HPDE6-E6E7 (cell line): ENCODE measurements around the gene ANO10.
"Not testable (repeated sequence)": the region's sequence is repeated elsewhere in the genome, so short reads cannot be mapped to it uniquely, and the experiment has no call there.

Experiments used
- DNase-seq: peaks from one replicate; pipeline ENCODE4 v3.0.0; 2011; ENCODE audit warnings: missing footprints; ENCODE audit errors: extremely low spot score

ANO10 gene

DNA sequence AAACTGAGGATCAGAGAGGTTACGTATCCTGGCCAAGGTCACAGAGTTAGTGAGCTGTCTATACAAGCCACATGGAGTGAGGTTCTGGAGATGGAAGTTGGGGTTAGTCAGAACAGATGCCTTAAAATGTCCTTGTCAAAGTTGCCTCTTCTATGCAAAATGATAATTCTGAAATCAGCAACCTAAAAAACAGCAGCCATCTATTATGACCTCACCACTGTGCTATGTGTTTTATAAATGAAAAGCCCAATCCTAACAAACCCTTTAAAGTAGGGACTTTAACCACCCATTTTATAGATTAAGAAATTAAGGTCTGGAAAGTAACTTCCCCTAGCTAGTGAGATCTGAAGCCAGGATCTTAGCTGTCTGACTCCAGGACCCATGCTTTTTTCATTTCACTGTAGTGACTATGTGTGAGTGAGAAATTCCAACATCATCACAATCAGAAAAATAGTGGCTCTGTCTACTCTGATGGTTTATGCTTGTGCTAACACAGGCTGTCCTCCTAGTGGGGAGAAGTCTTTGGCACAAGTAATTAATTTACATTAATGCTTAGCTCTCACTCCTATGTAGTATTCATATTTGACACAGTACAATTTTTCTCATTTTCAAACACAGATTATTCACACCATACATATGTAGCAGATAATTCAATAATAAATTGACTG lies 143.6 kb downstream of the ANO10 start:
- DNase-seq: no peak

- DNase-seq: no peak
Observed at GRCh38 chr3:43477600-43477999, 144.2 kb downstream of the ANO10 start.

GRCh38 chr3:43473737-43474136 lies 148.1 kb downstream of the ANO10 start:
- no peak for DNase-seq

DNA sequence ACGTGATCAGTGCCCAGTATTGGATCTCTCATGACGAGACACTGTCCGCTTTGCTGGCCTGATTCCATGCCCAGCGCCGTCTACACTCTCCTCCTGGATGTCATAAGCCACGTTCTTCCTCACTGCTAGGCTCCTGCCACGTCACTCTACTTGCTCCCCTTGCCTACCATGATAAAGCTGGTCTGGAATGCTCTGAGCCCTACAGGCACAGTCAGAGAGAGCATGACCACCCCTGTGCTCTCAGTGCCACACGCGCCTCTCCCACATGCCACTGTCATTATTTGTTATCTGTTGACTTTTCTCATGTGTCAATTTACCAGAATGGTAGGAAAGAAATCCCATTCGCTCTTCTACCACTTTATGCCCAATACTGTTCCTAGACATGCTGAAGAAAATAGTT lies 148.6 kb downstream of the ANO10 start:
- DNase-seq: no peak

GRCh38 chr3:43468133-43468532 lies 153.7 kb downstream of the ANO10 start:
- DNase-seq: no peak

- DNase-seq: no peak
Observed at GRCh38 chr3:43465109-43465508, 156.7 kb downstream of the ANO10 start.

DNA sequence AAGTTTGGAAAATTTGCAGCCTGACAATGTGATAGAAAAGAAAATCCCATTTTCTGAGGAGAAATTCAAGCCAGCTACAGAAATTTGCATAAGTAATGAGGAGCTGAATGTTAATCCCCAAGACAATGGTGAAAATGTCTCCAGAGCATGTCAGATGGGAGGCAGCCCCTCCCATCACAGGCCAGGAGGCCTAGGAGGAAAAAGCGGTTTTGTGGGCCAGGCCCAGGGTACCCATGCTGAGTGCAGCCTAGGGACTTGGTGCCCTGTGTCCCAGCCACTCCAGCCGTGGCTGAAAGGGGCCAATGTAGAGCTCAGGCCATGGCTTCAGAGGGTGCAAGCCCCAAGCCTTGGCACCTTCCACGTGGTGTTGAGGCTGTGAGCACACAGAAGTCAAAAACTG lies 159.2 kb downstream of the ANO10 start:
- DNase-seq: not testable (repeated sequence)

DNA sequence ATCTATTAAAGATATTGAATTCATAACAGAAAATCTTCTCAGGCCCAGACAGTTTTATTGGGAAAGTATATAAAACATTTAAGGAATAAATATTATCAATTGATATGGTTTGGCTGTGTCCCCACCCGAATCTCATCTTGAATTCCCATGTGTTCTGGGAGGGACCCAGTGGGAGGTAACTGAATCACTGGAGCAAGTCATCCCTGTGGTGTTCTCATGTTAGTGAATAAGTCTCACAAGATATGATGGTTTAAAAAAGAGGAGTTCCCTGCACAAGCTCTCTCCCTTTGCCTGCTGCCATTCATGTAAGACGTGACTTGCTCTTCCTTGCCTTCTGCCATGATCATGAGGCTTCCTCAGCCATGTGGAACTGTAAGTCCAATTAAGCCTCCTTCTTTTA lies 160.5 kb downstream of the ANO10 start:
- DNase-seq: no peak

- not testable (repeated sequence) for DNase-seq
Observed at GRCh38 chr3:43457038-43457437, 164.8 kb downstream of the ANO10 start.

- peak; percentile 38 for DNase-seq
Observed at GRCh38 chr3:43455233-43455632, 166.6 kb downstream of the ANO10 start.

- no peak for DNase-seq
Observed at GRCh38 chr3:43453981-43454380, 167.8 kb downstream of the ANO10 start.

DNA sequence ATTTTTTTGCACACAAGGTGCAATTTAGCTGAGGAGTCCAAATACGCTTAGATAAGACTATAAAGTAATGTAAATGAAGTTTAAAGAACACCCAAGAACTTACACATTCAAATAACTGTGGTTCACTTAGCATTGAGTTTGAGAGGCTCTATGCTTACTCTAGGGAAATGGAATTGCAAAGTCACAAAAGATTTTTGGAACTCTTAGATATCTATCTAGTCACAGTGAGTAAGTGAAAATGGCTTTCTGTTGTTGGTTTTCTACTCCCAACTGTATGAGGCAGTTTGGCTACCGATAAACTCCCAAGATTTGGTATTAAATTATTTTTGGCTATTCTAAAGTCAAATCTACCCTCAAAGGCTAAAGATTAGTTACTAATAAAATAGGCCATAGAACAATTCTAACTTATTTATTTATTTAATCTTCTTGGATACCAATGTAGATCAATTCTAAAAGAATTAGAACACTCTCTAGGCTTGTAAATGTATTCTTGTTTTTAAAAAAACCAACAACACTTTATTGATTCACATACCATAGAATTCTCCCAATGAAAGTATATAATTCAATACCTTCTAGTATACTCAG lies 170.0 kb downstream of the ANO10 start:
- DNase-seq: no peak

GRCh38 chr3:43448098-43448497 lies 173.7 kb downstream of the ANO10 start:
- DNase-seq: no peak

DNA sequence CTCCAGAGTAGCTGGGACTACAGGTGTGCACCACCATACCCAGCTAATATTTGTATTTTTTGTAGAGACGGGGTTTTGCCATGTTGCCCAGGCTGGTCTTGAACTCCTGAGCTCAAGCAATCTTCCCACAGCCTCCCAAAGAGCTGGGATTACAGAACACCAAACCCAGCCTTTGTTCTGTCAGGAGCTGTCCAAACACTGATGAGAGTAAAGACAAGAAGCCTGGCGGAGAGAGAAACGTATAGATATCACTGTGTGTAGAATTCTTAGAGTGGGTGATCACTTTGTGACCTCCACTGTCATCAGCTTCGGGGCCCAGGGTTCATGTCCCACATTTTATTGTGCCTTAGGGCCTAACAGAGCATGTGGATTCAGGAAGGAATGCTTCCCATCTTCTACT lies 176.0 kb downstream of the ANO10 start:
- DNase-seq: no peak

DNA sequence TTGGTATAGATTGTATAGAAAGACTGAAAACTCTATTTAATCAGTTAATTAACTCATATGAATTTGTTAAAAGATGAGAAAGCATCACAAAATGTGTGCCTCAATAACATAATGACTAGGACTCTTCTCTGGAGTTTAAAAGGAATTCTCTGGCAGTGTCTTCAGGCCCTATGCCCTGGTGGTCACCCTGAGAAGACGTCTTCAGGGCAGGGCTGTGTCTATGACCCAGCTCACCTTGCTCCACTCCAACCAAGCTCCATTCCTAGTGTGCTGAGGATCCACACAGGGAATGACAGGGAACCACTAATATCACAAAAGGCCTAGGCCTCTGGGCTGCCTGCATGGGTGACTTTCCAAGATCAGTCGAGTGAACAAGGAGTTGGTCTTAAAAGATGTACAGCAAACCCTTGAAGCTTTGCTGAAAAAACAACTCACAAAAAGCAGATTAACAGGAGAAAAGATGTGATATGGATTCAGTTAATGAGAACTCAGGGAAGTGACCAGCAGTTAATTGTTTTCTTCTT lies 178.9 kb downstream of the ANO10 start:
- no peak for DNase-seq

- no peak for DNase-seq
Observed at GRCh38 chr3:43436507-43437140, 185.2 kb downstream of the ANO10 start.

DNA sequence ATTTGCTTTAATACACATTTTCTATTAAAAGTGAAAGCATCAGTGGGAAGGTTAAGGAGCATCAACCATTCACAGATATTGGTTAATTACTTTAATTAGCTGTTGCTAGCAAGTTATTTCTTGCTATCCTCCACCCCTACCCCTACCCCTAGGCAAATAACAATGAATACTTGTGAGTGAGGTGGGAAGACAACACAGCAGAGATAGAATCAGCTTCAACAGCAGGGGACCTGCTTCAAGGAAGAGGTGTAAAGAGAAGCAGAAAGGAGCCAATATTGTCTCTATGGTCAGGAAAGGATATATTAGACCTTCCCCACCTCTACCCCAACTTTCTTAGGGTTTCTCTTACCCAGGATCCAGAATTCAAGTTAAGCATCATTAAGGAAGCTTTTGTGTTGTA lies 186.1 kb downstream of the ANO10 start:
- no peak for DNase-seq

DNA sequence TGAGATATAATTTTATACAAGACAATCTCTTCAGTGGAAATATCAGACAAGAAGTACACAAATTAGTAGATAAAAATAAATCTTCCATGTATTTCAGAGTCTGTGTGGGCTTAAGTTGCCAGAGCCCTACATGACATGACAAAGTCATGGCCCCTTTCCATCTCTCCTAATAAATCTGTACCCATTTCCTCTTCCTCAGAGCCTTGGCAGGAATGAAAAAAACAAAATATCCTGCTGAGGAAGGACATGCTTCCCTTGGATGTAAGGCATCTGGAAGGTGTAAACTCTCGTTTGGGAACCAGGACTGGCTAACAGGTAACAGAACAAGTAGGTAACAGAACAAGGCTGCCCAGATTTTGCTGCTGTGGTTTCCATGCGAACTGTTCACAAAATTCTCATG lies 187.4 kb downstream of the ANO10 start:
- DNase-seq: no peak

DNA sequence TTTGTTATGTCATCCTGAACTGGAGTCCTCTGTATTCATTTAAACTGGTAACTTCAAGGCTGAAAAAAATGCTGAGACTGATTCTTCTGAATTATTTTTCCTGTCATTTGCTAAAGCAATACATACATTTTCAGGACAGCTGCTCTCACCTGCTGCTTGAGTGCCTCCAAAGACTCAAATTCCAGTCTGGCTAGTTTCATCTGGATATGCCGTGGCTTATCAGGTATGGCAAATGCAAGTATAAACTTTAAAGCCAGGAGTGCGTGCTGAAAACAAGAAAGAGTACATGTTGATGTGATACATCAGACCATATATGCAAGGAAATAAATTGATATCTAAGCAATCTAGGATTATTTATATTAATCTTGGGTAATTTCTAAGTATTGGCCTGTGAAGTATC lies 189.3 kb downstream of the ANO10 start:
- DNase-seq: no peak

GRCh38 chr3:43426388-43426787 lies 195.4 kb downstream of the ANO10 start:
- DNase-seq: no peak

- no peak for DNase-seq
Observed at GRCh38 chr3:43425829-43426228, 196.0 kb downstream of the ANO10 start.

DNA sequence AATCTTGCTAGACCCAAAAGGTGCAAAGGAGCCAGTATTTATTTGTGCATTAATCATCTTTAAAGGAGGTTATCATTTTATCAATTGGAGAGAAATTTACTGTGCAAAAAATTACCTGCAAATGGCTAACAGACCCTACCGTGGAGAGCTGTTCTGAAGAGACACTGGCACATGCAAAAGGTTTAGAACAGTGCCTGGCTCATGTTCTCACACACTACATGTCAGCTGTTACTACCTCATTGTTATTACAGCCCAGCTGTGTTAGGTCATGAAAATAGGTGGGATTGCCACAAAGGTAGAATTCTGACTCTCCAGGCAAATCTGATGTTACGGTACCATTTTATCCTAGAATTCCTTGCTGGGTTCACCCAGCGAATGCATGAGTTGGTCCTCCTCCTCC lies 198.2 kb downstream of the ANO10 start:
- DNase-seq: no peak

DNA sequence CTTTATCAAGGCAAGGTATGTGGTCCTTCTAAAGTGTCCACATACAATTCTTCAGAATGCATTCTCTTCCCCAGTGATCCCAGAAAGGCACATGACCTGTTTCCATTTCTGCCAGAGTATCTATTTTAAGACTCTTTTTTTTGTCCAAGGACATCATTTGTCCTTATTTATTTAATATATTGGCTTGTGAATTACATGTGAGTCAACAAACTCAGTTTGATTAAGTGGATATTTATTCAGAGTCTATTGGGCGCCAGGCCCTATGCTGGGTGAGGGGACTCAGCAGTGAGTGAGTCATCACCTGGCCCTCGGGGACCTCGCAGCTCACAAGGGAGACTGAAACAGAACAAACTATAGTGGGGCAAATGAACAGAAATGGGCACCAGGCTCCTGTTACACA lies 198.7 kb downstream of the ANO10 start:
- no peak for DNase-seq
